Measurements from ENCODE around the gene CAMK2G.
"Not testable (repeated sequence)": the region's sequence is repeated elsewhere in the genome, so short reads cannot be mapped to it uniquely, and the experiment has no call there.

Gene CAMK2G

GRCh38 chr10:73838008-73838567 lies 36.3 kb downstream of the CAMK2G start:
- DNase-seq, result no peak

GRCh38 chr10:73837072-73837471 lies 37.3 kb downstream of the CAMK2G start:
- DNase-seq, result no peak

- no peak for DNase-seq
Measured at GRCh38 chr10:73836427-73836980, 37.9 kb downstream of the CAMK2G start.

GRCh38 chr10:73829090-73829489 lies 45.3 kb downstream of the CAMK2G start:
- DNase-seq, result not testable (repeated sequence)

GRCh38 chr10:73828161-73828560 lies 46.2 kb downstream of the CAMK2G start:
- DNase-seq, result no peak

- DNase-seq, result no peak
Measured at GRCh38 chr10:73827346-73828089, 46.8 kb downstream of the CAMK2G start.

GRCh38 chr10:73824146-73824725 lies 50.1 kb downstream of the CAMK2G start:
- DNase-seq, result no peak

- DNase-seq, result no peak
Measured at GRCh38 chr10:73823391-73823790, 51.0 kb downstream of the CAMK2G start.

- no peak for DNase-seq
Measured at GRCh38 chr10:73819513-73820093, 54.8 kb downstream of the CAMK2G start.

- no peak for DNase-seq
Measured at GRCh38 chr10:73819081-73819480, 55.3 kb downstream of the CAMK2G start.

GRCh38 chr10:73818402-73818801 lies 56.0 kb downstream of the CAMK2G start:
- DNase-seq, result no peak

GRCh38 chr10:73817826-73818225 lies 56.5 kb downstream of the CAMK2G start:
- DNase-seq, result no peak

GRCh38 chr10:73816917-73817729 lies 57.2 kb downstream of the CAMK2G start:
- DNase-seq, result no peak

- no peak for DNase-seq
Measured at GRCh38 chr10:73815719-73816030, 58.7 kb downstream of the CAMK2G start.

GRCh38 chr10:73814896-73815718 lies 59.2 kb downstream of the CAMK2G start:
- DNase-seq, result peak; percentile 54

GRCh38 chr10:73814276-73814895 lies 60.0 kb downstream of the CAMK2G start:
- no peak for DNase-seq

GRCh38 chr10:73813333-73813732 lies 61.0 kb downstream of the CAMK2G start:
- DNase-seq, result no peak

- DNase-seq, result no peak
Measured at GRCh38 chr10:73812657-73813056, 61.7 kb downstream of the CAMK2G start.

- peak; percentile 51 for DNase-seq
Measured at GRCh38 chr10:73810735-73811465, 63.5 kb downstream of the CAMK2G start.

GRCh38 chr10:73810358-73810734 lies 64.0 kb downstream of the CAMK2G start:
- DNase-seq, result no peak
